ENCODE measurements around the gene KCNG2. TPM values are rescaled to one million over a fixed set of nuclear protein-coding genes. Genes with fewer than 3 reads are reported as not detected.

Gene KCNG2
- total and polyA plus RNA-seq, 2 of the 8 experiments (the other 6 are each of a cell fraction or from before 2014, with no cell fraction given) = 0.19 to 0.74 TPM

DNA sequence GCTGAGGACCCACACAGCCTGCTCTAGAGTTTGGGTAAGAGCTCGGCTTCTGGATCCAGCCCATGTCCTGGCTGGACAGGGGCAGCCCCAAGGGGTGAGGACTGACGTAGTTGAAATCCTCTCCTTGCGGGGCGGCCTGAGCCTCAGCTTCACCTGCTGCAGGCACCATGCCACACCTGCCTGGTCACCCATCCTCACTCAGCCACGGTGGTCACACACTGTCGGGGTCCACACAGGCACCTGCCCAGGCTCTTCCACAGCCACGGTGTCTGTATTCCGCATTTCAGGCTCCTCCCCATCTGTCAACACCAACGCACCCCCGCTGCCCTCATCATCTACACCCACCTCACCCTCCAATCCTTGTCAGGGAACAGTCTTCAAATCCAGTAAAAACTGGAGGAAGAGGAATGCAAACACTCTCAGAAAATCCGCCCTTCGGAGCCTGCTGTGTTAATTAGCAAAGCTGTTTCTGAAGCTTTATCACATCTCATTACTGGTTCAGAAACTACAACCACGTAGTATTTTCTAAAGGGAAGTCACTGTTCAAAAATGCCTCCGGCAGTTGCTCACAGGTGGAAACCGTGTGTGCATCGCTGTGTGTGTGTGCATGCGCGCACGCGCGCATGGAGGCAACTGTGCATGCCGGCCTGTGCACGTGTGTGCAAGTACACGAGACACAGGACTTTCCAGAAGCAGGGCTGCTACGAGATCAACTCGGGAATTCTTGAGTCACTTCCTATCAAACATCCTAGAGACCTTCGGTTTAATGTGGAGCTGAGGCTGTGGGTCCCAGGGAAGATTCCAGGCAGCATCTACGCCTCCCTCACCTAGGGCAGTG is 115.5 kb downstream of the KCNG2 start:
- Histone ChIP-seq H2AK5ac (ENCODE audit: low read depth, low read length) (no peak overlapping the region), H3K4me3 (ENCODE audit: extremely low read depth in 1 of 4, insufficient read depth in 2 of 4, low read depth in 3 of 4, low read length in 4 of 4) (no peak overlapping the region), H3K4me1 (replicated peaks in 1 of 4; ENCODE audit: control insufficient read depth in 3 of 4, insufficient read depth in 4 of 4, low read length in 3 of 4) (peaks cover 0 to 12% (median 6%) of the 10 kb centered on the region in 4 experiments; a peak in 5 of 7 replicates), H4K91ac (replicated peaks; ENCODE audit: insufficient read length, low read length) (no peak overlapping the region), H3K36me3 (ENCODE audit: control insufficient read depth in 2 of 4, insufficient read depth in 4 of 4, low read length in 3 of 4) (no peaks in the 10 kb centered on the region), H2BK15ac (ENCODE audit: low read length) (no peak overlapping the region), H3K79me1 (ENCODE audit: low read depth, low read length) (0 out of 2 replicates have a peak, but pooled peaks cover 6% of the 10 kb centered on the region), H3K23me2 (ENCODE audit: low read depth, low read length) (peaks cover 13% of the 10 kb centered on the region; the same call in 1 of the 2 replicates), H3K9ac (replicated peaks in 1 of 4; ENCODE audit: extremely low read depth in 1 of 4, low read depth in 3 of 4, low read length in 3 of 4) (no peak overlapping the region; a peak in 1 of 7 replicates), H3K4ac (replicated peaks; ENCODE audit: insufficient read length, low read depth, low read length) (no peak overlapping the region), H2AFZ (ENCODE audit: low read length) (no peak overlapping the region), H3K23ac (ENCODE audit: insufficient read length) (no peak overlapping the region), H3K79me2 (ENCODE audit: control insufficient read depth in 1 of 2, insufficient read depth in 2 of 2, low read length in 2 of 2) (no peaks in the 10 kb centered on the region), H2BK120ac (replicated peaks; ENCODE audit: low read depth, low read length) (no peak overlapping the region), H3K18ac (ENCODE audit: extremely low read depth, low read length) (peak overlapping the region; percentile 48; the same call in 1 of the 2 replicates), H2BK5ac (ENCODE audit: low read depth, low read length) (no peak overlapping the region), H4K8ac (ENCODE audit: extremely low read depth, insufficient read depth, low read length) (no peak overlapping the region), H3K27ac (ENCODE audit: low read depth, low read length) (no peak overlapping the region), H4K20me1 (replicated peaks in 1 of 2; ENCODE audit: control insufficient read depth in 1 of 2, insufficient read depth in 2 of 2, low read length in 2 of 2) (peaks cover 2 to 4% of the 10 kb centered on the region in 2 experiments), H3K14ac (ENCODE audit: insufficient read length) (no peak overlapping the region), H3K56ac (replicated peaks; ENCODE audit: insufficient read length, low read depth, low read length) (no peak overlapping the region), H3K4me2 (ENCODE audit: insufficient read depth in 1 of 2, low read depth in 2 of 2, low read length in 2 of 2) (no peak overlapping the region; a peak in 1 of 4 replicates), H3K9me3 (ENCODE audit: insufficient read depth in 2 of 2, low read depth in 1 of 2, low read length in 1 of 2) (no peaks in the 10 kb centered on the region), H3K27me3 (replicated peaks in 1 of 4; ENCODE audit: control insufficient read depth in 3 of 4, extremely low read depth in 1 of 4, insufficient read depth in 3 of 4, low read length in 3 of 4) (no peaks in the 10 kb centered on the region), H2BK20ac (ENCODE audit: low read length) (no peak overlapping the region), H4K5ac (ENCODE audit: insufficient read length, low read depth, low read length) (no peak overlapping the region), H2BK12ac (ENCODE audit: low read depth, low read length) (no peak overlapping the region)
- CTCF ChIA-PET (ENCODE audit: partially characterized antibody) = interaction anchor here (0.8 to 2.1 kb wide), 8 partner anchors 8 to 115 kb away, joined by 3 to 6 read pairs (median 4); partner anchors contain the start of gene KCNG2
- POLR2A ChIA-PET (ENCODE audit: partially characterized antibody) = interaction anchor here (0.6 kb wide), 1 partner anchor 15 kb away, joined by 3 read pairs; no protein-coding TSS in a partner anchor
- no peak for TF ChIP-seq KDM1A (IDR thresholded peaks at IDR 0.05; ENCODE audit: borderline replicate concordance, low read length)
- DNase-seq (ENCODE audit: low read depth in 1 of 2, low spot score in 2 of 2) (peak in 1 of 2 experiments; percentile 39), FAIRE-seq (no peak)
- 89% methylated on average over 28 of the region's 28 CpGs; no CpG with 5 or more reads in 1 of the 2 experiments for WGBS, 2 experiments (ENCODE audit: extremely low coverage in 1 of 2, insufficient coverage in 1 of 2, insufficient read length in 1 of 2, insufficient replicate concordance in 2 of 2, low coverage in 1 of 2, low lambda C conversion rate in 2 of 2, missing lambda C conversion rate in 1 of 2)

Data from H1 (cell line).